NOMO-1 treated with DMSO at 0.1 percent for 48 hours (cell line): ENCODE measurements around the gene CHM.

ENCODE experiments used
- DNase-seq: peaks from one replicate; lab custom pipeline; 2025; ENCODE audit not compliant: unreplicated experiment; lab: John Stamatoyannopoulos, UW

CHM gene

DNA sequence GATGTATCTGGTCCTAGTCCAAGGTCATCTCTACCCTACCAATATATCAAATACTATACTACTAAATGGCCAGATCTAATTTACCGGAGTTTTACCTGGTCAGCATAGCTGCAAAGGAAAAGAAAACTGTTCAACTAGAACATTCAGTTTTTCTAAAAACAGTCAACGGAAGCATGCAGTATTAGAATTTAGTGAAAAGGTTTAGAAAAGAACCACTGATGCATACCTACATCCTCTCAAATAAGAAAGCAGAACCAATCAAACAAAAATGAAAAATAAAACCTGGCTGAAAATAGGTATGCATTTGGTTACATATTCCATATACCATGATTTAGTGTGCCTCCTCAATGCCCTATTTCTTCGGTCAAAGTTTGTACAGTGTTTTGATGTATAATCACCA is 140.0 kb downstream of the CHM start:
- DNase-seq, result no peak

DNA sequence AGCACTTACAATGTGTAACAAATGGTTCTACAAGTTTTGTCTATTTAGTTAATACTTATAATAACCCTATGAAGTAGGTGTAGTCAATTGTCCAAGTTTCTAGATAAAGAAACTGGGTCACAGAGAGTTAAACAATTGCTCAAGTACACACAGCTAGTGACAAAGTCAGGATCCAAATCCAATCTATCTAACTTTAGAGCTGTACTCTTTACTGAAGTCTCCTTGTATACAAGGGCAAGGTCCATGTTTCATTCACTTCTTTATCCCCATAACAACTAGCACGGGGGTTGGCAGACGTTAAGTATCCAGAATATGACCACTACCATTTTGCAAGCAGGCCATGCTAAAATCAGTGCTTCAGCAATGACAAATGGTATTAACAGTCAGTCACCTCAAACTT is 141.0 kb downstream of the CHM start:
- no peak for DNase-seq

DNA sequence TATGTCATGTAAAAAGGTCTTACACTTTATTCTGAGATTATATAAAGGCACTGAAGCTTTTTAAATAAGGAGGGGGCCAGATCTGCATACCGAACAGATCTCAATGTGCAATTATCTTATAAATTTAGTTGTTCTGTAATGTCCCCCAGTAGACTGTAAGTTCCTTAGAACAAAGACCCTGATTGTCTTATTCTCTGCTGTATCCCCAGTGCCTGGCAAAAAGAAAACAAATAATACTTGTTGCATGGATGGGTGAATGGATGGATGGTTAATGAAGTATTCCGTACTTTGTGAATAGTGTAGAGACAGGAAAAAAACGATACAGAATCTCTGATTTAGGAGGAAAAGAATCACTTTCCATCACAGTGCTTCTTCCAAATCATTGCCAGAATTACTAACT is 141.5 kb downstream of the CHM start:
- DNase-seq, result no peak

DNA sequence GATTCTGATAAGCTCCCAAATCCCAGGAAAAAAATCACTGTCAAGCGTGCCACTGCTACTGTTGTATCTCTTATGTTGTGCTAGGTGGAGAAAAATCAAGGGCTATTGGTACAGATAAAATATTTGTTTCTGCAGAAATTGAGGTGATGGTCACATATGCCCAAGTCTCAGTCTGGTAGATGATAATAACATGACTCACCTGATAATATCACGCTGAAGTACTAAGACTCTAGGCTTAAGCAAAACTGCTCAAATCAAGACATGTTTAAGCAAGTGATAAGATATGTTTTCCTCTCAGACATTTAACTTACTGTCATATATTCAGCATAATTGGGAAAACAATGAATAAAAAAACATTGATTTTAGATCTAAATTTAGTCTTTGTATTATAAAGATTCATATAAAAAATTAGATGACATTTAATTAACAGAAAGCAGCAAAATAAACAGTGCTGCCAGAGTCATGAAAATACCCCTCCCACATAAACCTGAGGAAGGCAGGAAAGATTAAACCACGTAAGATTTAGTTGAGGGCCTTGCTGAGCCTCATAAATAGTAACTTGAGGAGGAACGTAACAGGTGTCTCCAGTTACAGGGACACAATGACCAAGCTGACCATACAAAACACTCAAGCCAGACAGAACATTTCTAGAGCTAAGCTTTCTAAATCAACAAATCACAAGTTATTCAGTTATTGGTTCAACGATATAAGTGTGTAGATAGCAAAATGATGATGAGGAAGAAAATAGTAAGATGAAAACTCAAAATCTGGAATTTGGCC is 143.5 kb downstream of the CHM start:
- no peak for DNase-seq

DNA sequence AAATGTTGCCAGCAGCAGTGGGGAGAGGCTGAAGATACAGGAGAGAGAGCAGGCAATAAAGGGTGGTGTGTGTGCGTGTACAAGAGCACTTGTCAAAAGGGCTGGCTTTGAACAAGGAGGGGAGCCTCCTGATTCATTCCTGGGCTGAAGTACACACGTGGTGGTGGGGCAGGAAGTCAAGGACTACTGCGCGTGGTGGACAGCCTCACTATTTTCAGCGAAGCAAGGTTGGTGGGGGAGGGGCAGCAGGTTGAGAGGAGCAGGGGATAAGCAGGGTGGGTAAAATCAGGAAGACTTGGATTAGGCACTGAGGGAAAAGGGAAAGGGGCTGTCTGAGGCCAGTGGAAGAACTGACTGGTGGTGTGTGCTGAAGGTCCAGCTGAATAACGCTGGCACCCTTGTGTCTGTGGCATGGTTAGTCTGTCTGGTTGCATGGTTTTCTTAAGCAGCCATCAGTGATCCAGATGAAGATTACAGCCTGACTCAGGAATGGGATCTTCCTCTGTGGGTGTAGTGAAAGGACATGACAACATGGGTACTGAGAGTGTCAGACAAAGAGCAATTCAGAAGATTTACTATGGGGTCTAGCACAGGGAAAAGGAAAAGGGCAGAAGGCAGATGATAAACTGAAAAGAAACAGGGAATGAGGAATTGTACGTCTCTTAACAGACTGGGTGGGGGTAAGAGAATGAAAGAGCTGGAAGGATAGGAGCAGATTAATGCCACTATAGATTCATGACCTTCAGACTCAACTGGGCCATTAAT is 149.8 kb downstream of the CHM start:
- DNase-seq, result no peak

DNA sequence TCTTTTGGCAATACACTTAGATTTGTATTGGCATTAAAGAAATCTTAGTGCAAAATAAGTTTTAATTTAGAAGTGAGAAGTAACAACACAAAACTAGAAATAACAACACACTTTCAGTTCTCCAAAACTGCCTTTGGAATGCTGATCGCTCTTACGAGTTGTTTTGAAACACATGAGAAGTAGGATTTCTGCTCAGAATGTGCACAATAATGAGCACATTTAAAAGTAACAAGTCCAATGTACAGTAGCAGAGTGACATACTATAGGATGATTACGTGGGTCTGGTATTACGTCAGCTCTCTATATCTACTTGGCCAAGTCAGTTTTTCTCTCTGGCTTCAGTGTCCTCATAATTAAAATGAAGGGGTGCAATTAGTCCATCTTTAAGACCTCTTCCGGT is 164.8 kb downstream of the CHM start:
- peak; percentile 34 for DNase-seq

DNA sequence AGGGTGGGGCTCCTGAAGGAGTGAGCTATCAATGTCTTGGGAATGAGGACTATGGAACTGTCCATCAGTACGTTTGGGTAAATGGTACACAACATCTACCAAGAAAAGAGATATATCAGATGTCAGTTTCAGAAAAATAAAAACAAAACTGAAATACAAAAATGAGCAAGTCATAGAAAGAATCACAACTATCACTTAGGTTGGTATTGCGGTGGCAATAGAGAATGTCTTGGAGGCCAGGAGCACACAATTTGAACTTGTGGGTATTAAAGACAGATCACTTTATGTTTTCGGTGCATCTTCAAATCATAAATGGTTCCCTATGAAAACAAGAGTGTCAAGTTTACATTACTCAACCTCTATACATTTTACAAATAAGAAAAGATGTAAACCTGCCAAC is 176.8 kb downstream of the CHM start:
- DNase-seq, result no peak

DNA sequence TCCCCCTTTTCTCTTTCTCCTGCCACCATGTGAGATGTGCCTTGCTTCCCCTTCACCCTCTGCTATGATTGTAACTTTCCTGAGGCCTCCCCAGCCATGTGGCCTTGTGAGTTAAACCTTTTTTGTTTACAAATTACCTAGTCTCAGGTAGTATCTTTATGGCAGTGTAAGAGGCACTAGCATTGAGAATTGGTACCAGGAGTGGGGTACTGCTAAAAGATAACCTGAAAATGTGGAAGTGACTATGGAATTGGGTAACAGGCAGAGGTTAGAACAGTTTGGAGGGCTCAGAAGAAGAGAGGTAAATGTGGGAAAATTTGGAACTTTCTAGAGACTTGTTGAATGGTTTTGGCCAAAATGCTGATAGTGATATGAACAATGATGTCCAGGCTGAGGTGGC is 182.0 kb downstream of the CHM start:
- DNase-seq, result no peak

DNA sequence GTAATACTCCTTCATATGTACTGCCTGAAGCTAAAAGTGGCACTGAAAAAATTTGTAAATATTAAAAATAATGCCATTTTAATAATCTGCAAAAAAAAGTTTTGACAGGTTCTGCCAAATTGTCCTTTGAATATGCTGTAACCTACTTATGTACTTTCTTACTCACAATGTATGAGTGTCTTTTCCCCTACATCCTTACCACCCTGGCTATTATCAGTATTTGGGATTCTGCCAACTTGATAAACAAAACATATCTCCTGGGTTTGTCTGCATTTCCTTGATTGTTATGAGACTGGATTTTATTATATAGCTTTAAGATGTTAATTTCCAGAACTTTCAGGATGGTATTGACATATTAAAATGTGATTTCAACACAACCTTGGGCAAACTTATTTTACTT is 187.9 kb downstream of the CHM start:
- no peak for DNase-seq

DNA sequence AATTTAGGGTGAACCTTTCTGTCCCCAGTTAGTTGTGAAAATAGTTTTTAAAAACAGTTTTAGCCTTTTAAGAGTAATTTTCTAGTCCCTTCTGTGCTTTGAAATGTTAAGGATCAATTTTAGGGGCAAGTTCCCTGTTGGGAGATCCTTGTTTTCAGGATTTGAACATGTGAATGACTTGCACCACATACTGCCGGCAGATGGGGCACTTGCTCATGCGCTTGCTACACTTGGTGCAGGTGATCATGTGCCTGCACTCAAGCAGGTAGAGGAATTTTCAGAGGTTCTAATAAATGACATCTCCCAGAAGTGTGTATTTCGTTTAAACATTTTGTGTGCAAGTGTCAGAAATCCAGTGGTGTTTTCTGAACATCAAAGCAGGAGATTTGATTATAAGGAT is 195.9 kb downstream of the CHM start:
- DNase-seq, result no peak

DNA sequence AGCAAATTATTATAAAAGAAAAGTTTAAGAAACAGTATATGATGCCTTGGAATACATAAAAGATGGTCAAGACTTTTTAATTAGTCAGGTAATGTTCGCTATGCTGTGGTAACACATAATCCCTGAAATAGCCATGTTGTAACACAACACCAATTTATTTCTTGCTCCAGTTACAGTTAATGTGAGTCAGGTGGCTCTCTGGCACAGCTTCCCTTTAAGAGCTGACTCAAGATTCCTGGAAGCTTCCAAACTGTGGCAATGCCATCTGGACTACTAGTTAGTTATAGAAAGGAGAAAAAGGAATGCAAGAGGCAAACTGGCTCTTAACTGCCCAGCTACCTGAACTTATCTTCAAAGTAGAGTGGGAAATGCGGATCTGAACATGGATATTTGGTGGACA is 210.5 kb downstream of the CHM start:
- no peak for DNase-seq

DNA sequence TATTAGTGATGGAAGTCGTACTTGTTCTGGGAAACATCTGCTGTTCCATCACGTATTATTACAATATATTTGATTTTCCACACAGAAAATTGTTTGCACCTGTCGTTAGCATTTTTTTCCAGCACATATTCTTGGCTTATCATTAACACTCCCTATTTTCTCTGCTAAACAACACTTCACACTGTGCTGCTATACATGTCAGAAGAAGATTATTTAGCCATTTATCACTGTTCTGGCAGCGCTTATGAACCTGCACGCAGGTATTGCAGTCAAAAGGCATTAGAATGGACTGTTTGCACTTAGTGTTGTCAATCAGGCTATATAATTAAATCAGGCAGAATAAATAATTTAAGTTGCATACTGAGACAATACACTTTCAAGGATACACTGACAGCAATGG is 218.6 kb downstream of the CHM start:
- DNase-seq, result no peak

DNA sequence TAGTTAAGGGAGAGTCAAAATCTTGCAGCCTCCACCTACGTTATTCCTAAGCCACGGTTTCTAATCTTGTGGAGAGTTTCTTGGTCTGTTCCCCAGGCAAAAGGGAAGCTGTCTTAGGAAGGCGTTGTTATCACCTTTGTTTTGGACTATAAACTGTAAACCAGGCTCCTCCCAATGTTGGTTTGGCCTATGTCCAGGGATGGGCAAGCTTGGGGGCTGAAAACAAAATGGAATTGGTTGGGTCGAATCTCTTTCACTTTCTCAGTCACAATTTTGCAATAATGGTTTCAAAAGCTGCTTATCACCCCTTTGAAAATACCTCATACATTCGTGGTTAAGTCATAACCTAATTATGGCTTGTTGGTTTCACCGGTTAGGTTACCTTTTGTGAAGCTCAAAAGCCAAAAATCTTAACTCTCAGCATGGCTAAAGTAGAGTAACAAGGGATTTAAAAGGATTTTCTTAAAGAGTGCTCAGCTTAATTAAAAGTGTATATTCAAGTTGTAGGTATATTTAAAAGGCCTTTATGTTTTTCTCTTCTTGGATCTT is 232.1 kb downstream of the CHM start:
- DNase-seq, result no peak
